Neural cell (in vitro differentiated cells): ENCODE data around the gene HS1BP3. TPM values are rescaled to one million over a fixed set of nuclear protein-coding genes. Genes with fewer than 3 reads are reported as not detected.

Experiments used
- H2AFZ ChIP-seq: fragments of 200-600, 300-800 bp; sonication (generic), shearing (Covaris generic); 2 replicates; pipeline ENCODE4 v1.6.0; 2014; ENCODE audit warnings: low read depth, mild to moderate bottlenecking, antibody characterized with exemption, low read length, moderate library complexity
- H3F3A ChIP-seq: fragments of 200-600 bp; shearing (Covaris generic); 2 replicates; pipeline ENCODE4 v1.6.1; 2016; ENCODE audit warnings: mild to moderate bottlenecking, moderate library complexity, mixed read lengths, antibody characterized with exemption, low read length; ENCODE audit not compliant: insufficient read depth, poor library complexity, severe bottlenecking
- H3K27ac ChIP-seq: fragments of 200-600, 300-800 bp; sonication (generic), shearing (Covaris generic); 2 replicates; pipeline ENCODE4 v1.5.1; 2014; ENCODE audit warnings: mild to moderate bottlenecking, low read length, moderate library complexity
- H3K27me3 ChIP-seq: fragments of 300-800, 200-600 bp; sonication (generic), shearing (Covaris generic); 2 replicates; pipeline ENCODE4 v1.6.0; 2014; ENCODE audit warnings: mild to moderate bottlenecking, low read depth, low read length, moderate library complexity; ENCODE audit not compliant: insufficient read depth
- H3K36me3 ChIP-seq: fragments of 300-800, 200-600 bp; sonication (generic), shearing (Covaris generic); 2 replicates; pipeline ENCODE4 v1.5.1; 2014; ENCODE audit warnings: mild to moderate bottlenecking, antibody characterized with exemption, low read length, moderate library complexity; ENCODE audit not compliant: insufficient read depth
- H3K4me2 ChIP-seq: fragments of 300-800, 200-600 bp; sonication (generic), shearing (Covaris generic); 2 replicates; pipeline ENCODE4 v1.6.0; 2014; ENCODE audit warnings: mild to moderate bottlenecking, low read length
- H3K4me3 ChIP-seq: fragments of 300-800, 200-600 bp; sonication (generic), shearing (Covaris generic); 2 replicates; pipeline ENCODE4 v1.5.1; 2014; ENCODE audit warnings: mild to moderate bottlenecking, low read length, moderate library complexity
- H3K79me2 ChIP-seq: fragments of 200-600 bp; shearing (Covaris generic); replicated peaks from 2 replicates; pipeline ENCODE4 v1.6.0; 2014; ENCODE audit warnings: mild to moderate bottlenecking, low read length, moderate library complexity; ENCODE audit not compliant: insufficient read depth
- H3K9ac ChIP-seq: fragments of 300-800, 200-600 bp; sonication (generic), shearing (Covaris generic); 2 replicates; pipeline ENCODE4 v1.6.1; 2016; ENCODE audit warnings: mild to moderate bottlenecking, low read length, mixed read lengths
- H3K9me2 ChIP-seq: fragments of 200-600 bp; shearing (Covaris generic); 2 replicates; pipeline ENCODE4 v1.6.1; 2016; ENCODE audit warnings: mild to moderate bottlenecking, low read length, mixed read lengths; ENCODE audit not compliant: insufficient read depth
- H3K9me3 ChIP-seq: fragments of 200-600, 300-800 bp; sonication (generic), shearing (Covaris generic); 2 replicates; pipeline ENCODE4 v1.6.1; 2016; ENCODE audit warnings: mild to moderate bottlenecking, mixed run types, low read length, moderate library complexity, mixed read lengths
- H4K20me1 ChIP-seq: fragments of 200-600 bp; shearing (Covaris generic); 2 replicates; pipeline ENCODE4 v1.6.1; 2016; ENCODE audit warnings: mild to moderate bottlenecking, mixed run types; ENCODE audit not compliant: insufficient read depth
- EP300 ChIP-seq: fragments of 450-650 bp; conservative IDR thresholded peaks from 2 replicates; pipeline ENCODE4 v1.6.1; 2014; ENCODE audit warnings: antibody characterized with exemption, mild to moderate bottlenecking, moderate library complexity; ENCODE audit not compliant: poor library complexity, severe bottlenecking
- EZH2 ChIP-seq: fragments of 200-600, 300-800 bp; shearing (Covaris generic), sonication (generic); IDR thresholded peaks from 2 replicates; pipeline ENCODE4 v1.6.1; 2014; ENCODE audit warnings: antibody characterized with exemption, low read length, borderline replicate concordance, mild to moderate bottlenecking; ENCODE audit not compliant: insufficient read depth, poor library complexity, severe bottlenecking
- MXI1 ChIP-seq: fragments of 450-650 bp; conservative IDR thresholded peaks from 2 replicates; pipeline ENCODE4 v1.6.1; 2014; ENCODE audit warnings: antibody characterized with exemption, mild to moderate bottlenecking; ENCODE audit not compliant: poor library complexity, severe bottlenecking
- POLR2AphosphoS5 ChIP-seq: IDR thresholded peaks from 2 replicates; pipeline ENCODE4 v1.6.1; 2012
- RAD21 ChIP-seq: fragments of 450-650 bp; conservative IDR thresholded peaks from 2 replicates; pipeline ENCODE4 v1.6.1; 2014; ENCODE audit warnings: antibody characterized with exemption, mild to moderate bottlenecking, moderate library complexity
- SMC3 ChIP-seq: fragments of 450-650 bp; conservative IDR thresholded peaks from 2 replicates; pipeline ENCODE4 v1.6.1; 2014; ENCODE audit warnings: antibody characterized with exemption, mild to moderate bottlenecking, moderate library complexity; ENCODE audit not compliant: poor library complexity
- TAF1 ChIP-seq: IDR thresholded peaks from 2 replicates; pipeline ENCODE4 v1.6.1; 2012; ENCODE audit warnings: low read depth
- polyA plus RNA-seq: library from polyadenylated mRNA; depleted of rRNA; stranded (reverse); fragments of >200 nt; gene quantifications from 2 replicates; pipeline ENCODE4 v1.2.3, GENCODE V29; 2014
- TF ChIP-seq, protein P1 (sequence below): IDR thresholded peaks from 2 replicates; pipeline ENCODE4 v1.6.1; 2012; ENCODE audit warnings: borderline replicate concordance
- TF ChIP-seq, protein P2 (sequence below): fragments of 450-650 bp; IDR thresholded peaks from 2 replicates; pipeline ENCODE4 v1.5.1; 2014; ENCODE audit warnings: antibody characterized with exemption, mild to moderate bottlenecking, moderate library complexity; ENCODE audit not compliant: poor library complexity, severe bottlenecking

HS1BP3 gene
- polyA plus RNA-seq, 1 donor from 2014 or later: 8.9 TPM

DNA sequence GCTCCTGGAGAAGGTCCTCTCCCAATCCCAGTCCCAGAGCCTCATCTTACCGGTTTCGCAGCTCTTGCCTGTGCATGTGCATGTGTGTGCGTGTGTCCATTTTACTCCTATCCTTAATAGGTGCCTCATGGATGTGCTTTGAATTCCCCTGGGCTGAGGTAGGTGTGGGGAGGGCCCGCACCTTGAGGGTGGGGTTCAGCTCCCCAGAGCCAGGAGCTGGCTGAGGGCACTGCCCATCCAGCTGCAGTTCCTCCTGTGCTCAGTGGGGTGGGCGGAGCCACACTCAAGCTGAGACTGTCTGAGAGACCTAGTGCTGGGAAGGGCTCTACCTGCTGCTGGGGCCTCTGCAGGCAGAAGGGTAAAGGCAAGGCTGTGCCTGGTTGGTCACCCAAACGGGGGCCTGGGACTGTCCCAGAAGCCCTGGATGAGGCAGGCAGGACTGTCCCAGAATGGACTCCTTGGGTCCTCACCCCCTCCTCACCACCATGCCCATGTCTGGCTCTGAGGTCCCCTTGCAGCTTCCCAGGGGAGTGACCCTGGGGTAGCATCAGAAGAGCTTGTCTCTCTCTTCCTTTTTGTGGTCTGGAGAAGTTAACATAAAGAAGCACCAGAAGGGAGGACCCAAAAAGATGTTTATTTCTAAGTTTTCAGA, 24.9 kb upstream of the HS1BP3 start:
- no peaks in the 10 kb centered on the region for H3K9me3 ChIP-seq
- H3K27me3 ChIP-seq: peaks cover 34% of the 10 kb centered on the region
- H2AFZ ChIP-seq: no peak overlapping the region
- H3F3A ChIP-seq: no peaks in the 10 kb centered on the region
- no peaks in the 10 kb centered on the region for H3K9me2 ChIP-seq
- H3K36me3 ChIP-seq: no peaks in the 10 kb centered on the region
- TF ChIP-seq POLR2AphosphoS5 (no peak), RAD21 (no peak), MXI1 (no peak), SMC3 (no peak), EZH2 (no peak), TAF1 (no peak), EP300 (no peak)
- TF ChIP-seq, protein P1, sequence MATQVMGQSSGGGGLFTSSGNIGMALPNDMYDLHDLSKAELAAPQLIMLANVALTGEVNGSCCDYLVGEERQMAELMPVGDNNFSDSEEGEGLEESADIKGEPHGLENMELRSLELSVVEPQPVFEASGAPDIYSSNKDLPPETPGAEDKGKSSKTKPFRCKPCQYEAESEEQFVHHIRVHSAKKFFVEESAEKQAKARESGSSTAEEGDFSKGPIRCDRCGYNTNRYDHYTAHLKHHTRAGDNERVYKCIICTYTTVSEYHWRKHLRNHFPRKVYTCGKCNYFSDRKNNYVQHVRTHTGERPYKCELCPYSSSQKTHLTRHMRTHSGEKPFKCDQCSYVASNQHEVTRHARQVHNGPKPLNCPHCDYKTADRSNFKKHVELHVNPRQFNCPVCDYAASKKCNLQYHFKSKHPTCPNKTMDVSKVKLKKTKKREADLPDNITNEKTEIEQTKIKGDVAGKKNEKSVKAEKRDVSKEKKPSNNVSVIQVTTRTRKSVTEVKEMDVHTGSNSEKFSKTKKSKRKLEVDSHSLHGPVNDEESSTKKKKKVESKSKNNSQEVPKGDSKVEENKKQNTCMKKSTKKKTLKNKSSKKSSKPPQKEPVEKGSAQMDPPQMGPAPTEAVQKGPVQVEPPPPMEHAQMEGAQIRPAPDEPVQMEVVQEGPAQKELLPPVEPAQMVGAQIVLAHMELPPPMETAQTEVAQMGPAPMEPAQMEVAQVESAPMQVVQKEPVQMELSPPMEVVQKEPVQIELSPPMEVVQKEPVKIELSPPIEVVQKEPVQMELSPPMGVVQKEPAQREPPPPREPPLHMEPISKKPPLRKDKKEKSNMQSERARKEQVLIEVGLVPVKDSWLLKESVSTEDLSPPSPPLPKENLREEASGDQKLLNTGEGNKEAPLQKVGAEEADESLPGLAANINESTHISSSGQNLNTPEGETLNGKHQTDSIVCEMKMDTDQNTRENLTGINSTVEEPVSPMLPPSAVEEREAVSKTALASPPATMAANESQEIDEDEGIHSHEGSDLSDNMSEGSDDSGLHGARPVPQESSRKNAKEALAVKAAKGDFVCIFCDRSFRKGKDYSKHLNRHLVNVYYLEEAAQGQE: no peak
- TF ChIP-seq, protein P2, sequence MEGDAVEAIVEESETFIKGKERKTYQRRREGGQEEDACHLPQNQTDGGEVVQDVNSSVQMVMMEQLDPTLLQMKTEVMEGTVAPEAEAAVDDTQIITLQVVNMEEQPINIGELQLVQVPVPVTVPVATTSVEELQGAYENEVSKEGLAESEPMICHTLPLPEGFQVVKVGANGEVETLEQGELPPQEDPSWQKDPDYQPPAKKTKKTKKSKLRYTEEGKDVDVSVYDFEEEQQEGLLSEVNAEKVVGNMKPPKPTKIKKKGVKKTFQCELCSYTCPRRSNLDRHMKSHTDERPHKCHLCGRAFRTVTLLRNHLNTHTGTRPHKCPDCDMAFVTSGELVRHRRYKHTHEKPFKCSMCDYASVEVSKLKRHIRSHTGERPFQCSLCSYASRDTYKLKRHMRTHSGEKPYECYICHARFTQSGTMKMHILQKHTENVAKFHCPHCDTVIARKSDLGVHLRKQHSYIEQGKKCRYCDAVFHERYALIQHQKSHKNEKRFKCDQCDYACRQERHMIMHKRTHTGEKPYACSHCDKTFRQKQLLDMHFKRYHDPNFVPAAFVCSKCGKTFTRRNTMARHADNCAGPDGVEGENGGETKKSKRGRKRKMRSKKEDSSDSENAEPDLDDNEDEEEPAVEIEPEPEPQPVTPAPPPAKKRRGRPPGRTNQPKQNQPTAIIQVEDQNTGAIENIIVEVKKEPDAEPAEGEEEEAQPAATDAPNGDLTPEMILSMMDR: no peak
- no peaks in the 10 kb centered on the region for H4K20me1 ChIP-seq
- H3K27ac ChIP-seq: no peak overlapping the region
- no peaks in the 10 kb centered on the region for H3K79me2 ChIP-seq
- no peak overlapping the region for H3K4me3 ChIP-seq
- no peak overlapping the region for H3K4me2 ChIP-seq
- no peak overlapping the region for H3K9ac ChIP-seq

DNA sequence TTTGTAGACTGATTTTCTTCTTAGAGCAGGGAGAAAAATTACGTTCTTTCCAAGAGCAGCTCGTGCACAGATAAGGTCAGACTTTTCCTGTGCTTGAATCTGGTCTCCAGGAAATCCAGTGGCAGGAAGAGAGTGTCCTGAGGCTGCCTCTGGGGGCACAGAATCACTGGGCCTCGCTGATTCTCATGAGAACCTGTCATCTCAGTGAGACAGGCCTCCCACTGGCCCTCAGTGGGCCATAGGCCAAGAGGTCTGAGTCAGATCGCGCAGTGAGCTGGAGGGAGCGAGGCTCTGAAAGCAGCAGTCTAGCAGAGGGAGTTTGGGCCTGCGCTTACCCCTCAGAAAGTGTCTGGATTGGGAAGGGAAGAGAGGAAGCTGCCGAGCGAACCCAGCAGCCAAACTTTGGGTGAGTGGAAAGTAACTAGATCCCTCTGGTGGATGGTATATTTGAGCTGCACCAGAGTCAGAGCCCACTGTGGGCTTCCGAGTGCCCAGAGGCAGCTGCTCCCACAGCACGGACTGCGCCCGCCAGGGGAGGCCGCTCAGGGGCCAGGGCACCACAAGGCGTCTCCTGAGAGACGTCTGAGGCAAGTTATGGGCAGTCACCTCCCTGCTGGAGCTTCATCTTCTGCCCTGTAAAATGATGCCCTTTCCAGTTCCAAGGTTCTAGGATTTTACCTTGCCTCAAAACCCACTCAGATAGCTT, 24.2 kb upstream of the HS1BP3 start:
- H3K79me2 ChIP-seq: no peaks in the 10 kb centered on the region
- no peaks in the 10 kb centered on the region for H3K9me3 ChIP-seq
- H3K4me2 ChIP-seq: no peak overlapping the region
- H2AFZ ChIP-seq: no peak overlapping the region
- H3F3A ChIP-seq: no peaks in the 10 kb centered on the region
- no peaks in the 10 kb centered on the region for H3K36me3 ChIP-seq
- no peaks in the 10 kb centered on the region for H3K9me2 ChIP-seq
- H3K27ac ChIP-seq: no peak overlapping the region
- H3K9ac ChIP-seq: no peak overlapping the region
- H3K4me3 ChIP-seq: no peak overlapping the region
- TF ChIP-seq SMC3: no peak
- TF ChIP-seq MXI1: no peak
- no peak for TF ChIP-seq TAF1
- no peak for TF ChIP-seq EZH2
- TF ChIP-seq, protein P2: no peak
- TF ChIP-seq, protein P1: no peak
- no peak for TF ChIP-seq EP300
- no peak for TF ChIP-seq POLR2AphosphoS5
- no peak for TF ChIP-seq RAD21
- peaks cover 41% of the 10 kb centered on the region for H3K27me3 ChIP-seq
- no peaks in the 10 kb centered on the region for H4K20me1 ChIP-seq
